IPS DF 6.9 (cell line): Measurements from ENCODE around the gene TENM3.

Experiments used
- DNase-seq: peaks from one replicate; pipeline ENCODE4 v3.0.0-alpha.2; 2013; ENCODE audit warnings: low read depth, low spot score
- H3K27ac ChIP-seq: one replicate; pipeline ENCODE4 v1.5.1; 2013; ENCODE audit warnings: low read length, control low read depth
- H3K27me3 ChIP-seq: 2 replicates; pipeline ENCODE4 v1.6.1; 2013; ENCODE audit warnings: mild to moderate bottlenecking, low read length; ENCODE audit not compliant: control insufficient read depth, insufficient read depth
- H3K36me3 ChIP-seq: 2 replicates; pipeline ENCODE4 v1.6.1; 2013; ENCODE audit warnings: low read length; ENCODE audit not compliant: control insufficient read depth, insufficient read depth
- H3K4me1 ChIP-seq: 2 replicates; pipeline ENCODE4 v1.6.1; 2013; ENCODE audit warnings: low read length; ENCODE audit not compliant: control insufficient read depth, insufficient read depth
- H3K4me3 ChIP-seq: 2 replicates; pipeline ENCODE4 v1.5.1; 2013; ENCODE audit warnings: mild to moderate bottlenecking, low read length
- H3K9me3 ChIP-seq: 2 replicates; pipeline ENCODE4 v1.6.1; 2013; ENCODE audit warnings: low read length, inconsistent platforms; ENCODE audit not compliant: control insufficient read depth, insufficient read depth
- WGBS: extraction: QIAGEN DNeasy Blood & Tissue Kit; methylation state at CpG from one replicate; pipeline ENCODE4 v1.1.7; 2013; ENCODE audit warnings: mixed read lengths, missing lambda C conversion rate; ENCODE audit not compliant: insufficient read length, insufficient coverage; 5-methylcytosine and 5-hydroxymethylcytosine counted together

Gene TENM3

DNA sequence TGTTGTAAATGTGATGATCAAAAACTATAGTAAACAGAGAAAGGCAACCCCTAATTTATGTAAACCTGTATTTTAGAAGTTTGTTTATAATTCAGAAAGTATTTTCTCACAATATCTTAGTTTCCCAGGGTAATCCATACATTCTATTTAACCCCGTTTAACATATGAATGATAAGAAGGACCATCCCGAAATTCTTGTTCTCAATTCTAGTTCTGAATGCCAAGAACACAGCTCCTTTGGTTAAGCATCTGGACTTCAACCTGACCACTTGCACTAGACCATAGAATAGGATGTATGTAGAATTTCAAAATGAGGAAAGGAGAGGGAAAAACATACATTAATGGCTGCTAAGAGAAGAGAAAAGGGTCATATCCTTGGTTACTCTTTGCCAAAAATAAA is 227.0 kb downstream of the TENM3 start:
- Histone ChIP-seq H3K27me3 (no peaks in the 10 kb centered on the region), H3K9me3 (no peaks in the 10 kb centered on the region), H3K27ac (no peak overlapping the region), H3K4me1 (no peaks in the 10 kb centered on the region; the same call in 1 of the 2 replicates), H3K36me3 (no peaks in the 10 kb centered on the region), H3K4me3 (no peak overlapping the region)
- no CpG with 5 or more reads among the region's 2 CpGs for WGBS
- no peak for DNase-seq

DNA sequence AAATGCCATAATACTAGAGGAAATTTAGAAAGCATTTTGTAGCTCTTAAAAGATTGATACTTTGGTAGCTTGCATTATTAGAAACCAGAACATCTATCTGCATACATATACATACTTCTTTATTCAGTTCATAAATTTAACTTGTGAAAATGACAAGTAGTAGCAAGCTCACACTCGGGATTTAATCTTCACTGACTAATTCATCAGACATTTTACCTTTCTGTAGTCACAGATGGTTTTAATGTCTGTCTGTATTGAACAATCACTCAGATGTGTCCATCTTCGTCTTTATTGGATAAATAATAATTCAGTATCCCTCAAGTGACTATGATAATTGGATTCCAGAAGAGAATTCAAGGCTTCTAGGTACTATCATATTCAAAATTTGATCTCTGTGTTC is 232.3 kb downstream of the TENM3 start:
- no peaks in the 10 kb centered on the region for H3K4me1 ChIP-seq
- no CpG with 5 or more reads among the region's 2 CpGs for WGBS
- H3K36me3 ChIP-seq = no peaks in the 10 kb centered on the region
- H3K27me3 ChIP-seq = no peaks in the 10 kb centered on the region
- H3K27ac ChIP-seq = no peak overlapping the region
- DNase-seq = no peak
- H3K9me3 ChIP-seq = no peaks in the 10 kb centered on the region
- no peak overlapping the region for H3K4me3 ChIP-seq

DNA sequence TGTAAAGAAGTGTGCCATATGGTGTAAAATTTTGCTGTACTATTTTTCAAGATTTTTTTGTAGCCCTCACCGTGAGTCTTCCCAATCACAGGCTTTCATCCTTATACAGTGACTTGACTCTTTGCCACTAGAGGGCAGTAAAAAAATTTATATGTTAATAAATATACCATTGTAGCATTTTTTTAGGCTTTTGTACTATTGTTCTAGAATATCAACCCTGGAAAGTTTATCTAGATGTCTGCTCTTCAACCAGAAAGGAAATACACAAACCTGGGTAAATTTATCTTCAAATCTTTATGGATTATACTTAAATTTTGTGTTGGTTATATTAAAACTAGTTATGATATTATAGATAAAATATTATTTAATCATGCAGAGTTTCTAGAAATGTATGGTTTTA is 235.3 kb downstream of the TENM3 start:
- peaks cover 2% of the 10 kb centered on the region; the same call in 1 of the 2 replicates for H3K4me1 ChIP-seq
- WGBS = no CpG with 5 or more reads among the region's 1 CpG
- H3K27ac ChIP-seq = no peak overlapping the region
- no peak overlapping the region for H3K4me3 ChIP-seq
- no peak for DNase-seq
- no peaks in the 10 kb centered on the region for H3K36me3 ChIP-seq
- no peaks in the 10 kb centered on the region for H3K27me3 ChIP-seq
- H3K9me3 ChIP-seq = no peaks in the 10 kb centered on the region

DNA sequence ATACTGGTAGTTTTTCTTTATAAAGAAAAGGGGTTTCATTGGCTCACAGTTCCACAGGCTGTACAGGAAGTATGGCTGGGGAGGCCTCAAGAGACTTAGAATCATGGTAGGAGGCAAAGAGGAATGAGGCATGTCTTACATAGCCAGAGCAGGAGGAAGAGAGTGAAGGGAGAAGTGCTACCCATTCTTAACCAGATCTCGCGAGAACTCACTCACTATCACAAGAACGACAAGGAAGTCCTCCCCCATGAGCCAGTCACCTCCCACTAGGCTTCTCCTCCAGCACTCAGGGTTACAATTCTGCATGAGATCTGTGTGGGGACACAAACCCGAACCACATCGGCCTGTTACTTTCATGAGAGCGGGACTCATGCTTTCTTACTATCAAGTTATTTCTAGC is 240.5 kb downstream of the TENM3 start:
- H3K36me3 ChIP-seq = no peaks in the 10 kb centered on the region
- H3K27ac ChIP-seq = no peak overlapping the region
- no peaks in the 10 kb centered on the region for H3K9me3 ChIP-seq
- no peaks in the 10 kb centered on the region for H3K27me3 ChIP-seq
- DNase-seq = no peak
- no CpG with 5 or more reads among the region's 6 CpGs for WGBS
- H3K4me1 ChIP-seq = peaks cover 2% of the 10 kb centered on the region; the same call in 1 of the 2 replicates
- H3K4me3 ChIP-seq = no peak overlapping the region

DNA sequence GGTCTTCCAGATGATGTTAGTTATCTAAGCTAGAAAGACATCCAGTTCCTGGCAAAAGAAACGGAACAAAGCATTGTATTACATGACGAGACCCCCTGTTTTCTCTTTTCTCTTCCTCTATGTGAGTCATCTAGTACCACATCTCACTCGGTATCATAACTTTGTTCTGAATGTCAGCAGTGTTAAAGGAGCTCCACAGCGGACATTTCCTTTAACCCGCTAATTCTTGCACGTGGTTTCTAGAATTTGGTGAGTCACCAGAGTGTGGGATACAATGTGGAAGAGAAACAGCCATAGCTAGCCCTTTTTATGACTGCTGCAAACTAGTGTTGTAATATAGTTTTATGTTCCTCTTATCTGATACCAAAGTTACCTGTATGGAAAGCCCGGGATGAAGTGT is 243.7 kb downstream of the TENM3 start:
- no peaks in the 10 kb centered on the region for H3K9me3 ChIP-seq
- H3K36me3 ChIP-seq = no peaks in the 10 kb centered on the region
- no peak overlapping the region for H3K27ac ChIP-seq
- peaks cover 2% of the 10 kb centered on the region; the same call in 1 of the 2 replicates for H3K4me1 ChIP-seq
- no CpG with 5 or more reads among the region's 7 CpGs for WGBS
- DNase-seq = no peak
- H3K4me3 ChIP-seq = no peak overlapping the region
- H3K27me3 ChIP-seq = no peaks in the 10 kb centered on the region

DNA sequence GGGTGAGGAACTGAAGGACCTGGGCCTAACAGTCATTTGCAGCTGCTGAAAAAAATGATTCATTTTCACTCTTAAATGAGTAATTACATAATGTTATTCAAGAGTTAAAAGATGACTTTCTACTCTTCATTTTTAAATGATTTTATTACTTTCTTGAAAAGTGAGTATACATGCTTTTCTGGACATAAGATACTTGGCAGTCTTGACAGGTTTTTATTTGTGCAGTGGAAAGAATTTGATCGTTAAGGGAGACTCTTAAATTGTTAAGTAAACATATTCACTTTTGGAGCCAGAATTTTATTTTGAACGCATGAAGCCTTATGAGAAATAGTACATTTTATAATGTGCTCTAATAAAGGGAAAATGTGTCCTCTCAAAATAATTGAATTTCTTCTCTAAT is 245.7 kb downstream of the TENM3 start:
- no peaks in the 10 kb centered on the region for H3K9me3 ChIP-seq
- no peak for DNase-seq
- WGBS = no CpG with 5 or more reads among the region's 2 CpGs
- no peaks in the 10 kb centered on the region for H3K27me3 ChIP-seq
- no peaks in the 10 kb centered on the region for H3K36me3 ChIP-seq
- H3K4me1 ChIP-seq = no peaks in the 10 kb centered on the region; the same call in 1 of the 2 replicates
- no peak overlapping the region for H3K27ac ChIP-seq
- no peak overlapping the region for H3K4me3 ChIP-seq

DNA sequence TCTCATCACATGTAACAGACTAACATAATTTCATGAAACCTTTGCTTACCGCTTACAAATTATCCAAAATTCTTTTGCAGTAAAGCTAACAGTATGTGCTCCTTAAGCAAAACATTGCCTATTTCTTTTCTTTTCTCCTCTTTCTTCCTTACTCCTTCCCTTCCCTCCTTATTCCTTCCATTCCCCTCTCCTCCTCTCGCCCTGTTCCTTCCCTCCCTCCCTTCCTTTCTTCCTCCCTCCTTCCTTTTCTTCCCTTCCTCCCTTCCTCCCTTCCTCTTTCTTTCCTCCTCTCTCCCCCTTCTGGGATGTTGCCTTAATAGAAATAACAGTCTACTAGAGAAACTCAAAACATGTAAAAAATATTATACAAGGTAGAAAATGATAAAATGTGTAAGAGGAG is 246.4 kb downstream of the TENM3 start:
- Histone ChIP-seq H3K4me1 (no peaks in the 10 kb centered on the region; the same call in 1 of the 2 replicates), H3K9me3 (no peaks in the 10 kb centered on the region), H3K27ac (no peak overlapping the region), H3K27me3 (no peaks in the 10 kb centered on the region), H3K4me3 (no peak overlapping the region), H3K36me3 (no peaks in the 10 kb centered on the region)
- 100% methylated on average over 1 of the region's 2 CpGs for WGBS
- no peak for DNase-seq

DNA sequence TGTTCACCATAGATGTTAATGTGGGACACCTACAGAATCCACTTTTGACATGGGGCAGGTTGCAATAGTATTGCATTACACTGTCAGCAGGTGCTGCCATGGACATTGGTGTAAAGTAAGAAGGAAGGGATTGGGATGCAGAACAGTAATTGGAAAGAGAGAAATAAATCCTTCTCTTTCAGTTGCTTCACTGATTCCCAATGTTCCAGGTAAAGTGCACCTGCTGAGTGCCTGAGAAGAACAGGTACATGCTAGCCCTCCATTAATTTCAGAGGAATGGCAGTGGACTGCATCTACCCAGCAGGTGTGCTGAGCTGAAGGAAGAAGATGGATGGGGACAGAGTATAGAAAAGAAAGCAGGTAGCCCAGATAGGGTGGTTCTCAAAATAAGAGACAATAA is 248.5 kb downstream of the TENM3 start:
- peaks cover 3% of the 10 kb centered on the region for H3K4me1 ChIP-seq
- H3K36me3 ChIP-seq = no peaks in the 10 kb centered on the region
- no peak overlapping the region for H3K4me3 ChIP-seq
- H3K9me3 ChIP-seq = no peaks in the 10 kb centered on the region
- H3K27ac ChIP-seq = no peak overlapping the region
- no peak for DNase-seq
- H3K27me3 ChIP-seq = no peaks in the 10 kb centered on the region

DNA sequence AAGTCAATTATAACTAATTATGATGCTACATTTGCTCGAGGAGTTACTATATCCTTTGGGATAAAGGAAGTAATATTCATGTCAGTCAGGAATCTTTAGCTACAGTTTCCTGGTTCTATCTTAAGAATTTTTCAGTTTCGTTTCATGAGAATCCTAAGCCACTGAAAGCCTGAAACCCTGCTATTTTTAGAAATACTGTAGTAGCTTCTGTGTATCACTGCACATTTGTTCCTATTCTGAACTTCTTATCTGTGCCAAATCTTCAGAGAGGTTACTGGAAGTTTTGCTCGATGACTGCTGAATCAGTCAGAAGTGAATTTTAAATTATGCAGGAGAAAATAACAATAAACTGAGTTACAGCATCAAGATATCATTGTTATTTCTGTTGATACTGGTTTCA is 249.2 kb downstream of the TENM3 start:
- Histone ChIP-seq H3K36me3 (no peaks in the 10 kb centered on the region), H3K27me3 (no peaks in the 10 kb centered on the region), H3K9me3 (no peaks in the 10 kb centered on the region), H3K4me1 (peaks cover 3% of the 10 kb centered on the region), H3K27ac (no peak overlapping the region), H3K4me3 (no peak overlapping the region)
- WGBS = no CpG with 5 or more reads among the region's 3 CpGs
- DNase-seq = no peak

DNA sequence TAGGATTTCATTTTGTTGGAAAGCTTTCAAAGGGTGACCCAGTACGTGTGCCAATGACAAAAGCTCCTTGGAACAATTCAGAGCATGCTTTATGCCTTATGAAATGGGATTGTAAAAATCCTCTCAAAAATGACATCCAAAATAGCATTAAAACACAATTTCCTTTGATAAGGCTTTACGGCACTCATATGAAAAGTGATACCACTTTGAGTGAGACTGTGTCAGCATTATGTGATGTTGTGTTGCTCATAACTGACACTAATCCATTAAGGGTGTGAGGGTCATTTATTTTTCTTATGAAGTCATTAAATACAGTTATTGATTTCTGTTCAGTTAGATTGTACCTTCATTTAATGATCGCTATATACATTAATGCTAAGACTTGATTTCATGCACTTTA is 250.2 kb downstream of the TENM3 start:
- H3K36me3 ChIP-seq = no peaks in the 10 kb centered on the region
- WGBS = no CpG with 5 or more reads among the region's 3 CpGs
- no peaks in the 10 kb centered on the region for H3K9me3 ChIP-seq
- no peak overlapping the region for H3K4me3 ChIP-seq
- DNase-seq = no peak
- H3K27me3 ChIP-seq = no peaks in the 10 kb centered on the region
- H3K4me1 ChIP-seq = peaks cover 3% of the 10 kb centered on the region
- H3K27ac ChIP-seq = no peak overlapping the region

DNA sequence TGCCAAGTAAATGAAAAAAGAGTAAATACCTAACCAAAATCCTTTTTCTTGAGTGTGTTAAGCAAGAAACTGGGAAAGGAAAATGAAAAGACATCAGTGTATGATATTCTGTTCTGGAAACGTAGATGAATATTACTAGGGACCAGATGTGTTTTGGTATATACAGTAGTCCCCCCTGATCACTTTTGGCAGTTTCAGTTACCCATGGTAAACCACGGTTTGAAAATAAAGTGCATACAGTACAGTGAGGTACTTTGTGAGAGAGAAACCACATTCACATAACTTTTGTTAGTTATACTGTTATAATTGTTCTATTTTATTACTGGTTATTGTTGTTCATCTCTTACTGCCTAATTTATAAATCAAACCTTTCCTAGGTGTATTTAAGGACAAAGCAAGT is 250.9 kb downstream of the TENM3 start:
- H3K27ac ChIP-seq = no peak overlapping the region
- H3K4me3 ChIP-seq = no peak overlapping the region
- no peaks in the 10 kb centered on the region for H3K36me3 ChIP-seq
- H3K27me3 ChIP-seq = no peaks in the 10 kb centered on the region
- peaks cover 3% of the 10 kb centered on the region for H3K4me1 ChIP-seq
- DNase-seq = no peak
- no CpG with 5 or more reads among the region's 2 CpGs for WGBS
- no peaks in the 10 kb centered on the region for H3K9me3 ChIP-seq
